Motor neuron (in vitro differentiated cells): ENCODE results near the gene BTBD19. TPM values are rescaled to one million over a fixed set of nuclear protein-coding genes. Genes with fewer than 3 reads are reported as not detected.

Experiments
- total RNA-seq, 8 experiments: library from RNA; unstranded; fragments of 300-600 nt; gene quantifications; 2 replicates each; pipeline versions ENCODE4 v1.2.3 to v1.2.4, GENCODE V29; 2022

Gene BTBD19
- total RNA-seq, 8 experiments from 2014 or later, result 0.60 to 18.5 (median 6.0) TPM

Other genes starting within 250 kb of the BTBD19 start
- 10 to 100 TPM in 5 of 8 experiments, 1 to 10 TPM in 3; 6.8 to 11.4 (median 10.6) TPM for gene TMEM53, start 134.0 kb upstream of the BTBD19 start, total RNA-seq
- gene ARMH1, start 133.8 kb upstream of the BTBD19 start, total RNA-seq, result 10 to 100 TPM in 2 of 8 experiments, 1 to 10 TPM in 6; 3.4 to 20.8 (median 6.0) TPM
- gene RNU5D-1, start 77.4 kb upstream of the BTBD19 start, total RNA-seq, result under 1 TPM in 4 of 8 experiments, not detected in 4; under 0.01 TPM
- 10 to 100 TPM in 3 of 8 experiments, 1 to 10 TPM in 4, under 1 TPM in 1; 0.61 to 92.3 (median 4.9) TPM for gene KIF2C, start 68.7 kb upstream of the BTBD19 start, total RNA-seq
- gene RPS8, start 33.0 kb upstream of the BTBD19 start, total RNA-seq, result 1,000 to 10,000 TPM; 2,114 to 6,000 (median 3,055) TPM
- gene BEST4, start 20.4 kb upstream of the BTBD19 start, total RNA-seq, result under 1 TPM in 7 of 8 experiments, not detected in 1; 0.13 to 0.95 (median 0.27) TPM
- gene PLK3, start 8.1 kb upstream of the BTBD19 start, total RNA-seq, result 10 to 100 TPM; 17.4 to 48.5 (median 28.3) TPM
- gene DYNLT4, start 1.2 kb upstream of the BTBD19 start, total RNA-seq, result 1 to 10 TPM in 2 of 8 experiments, under 1 TPM in 5, not detected in 1; 0.22 to 1.5 (median 0.73) TPM
- 1 to 10 TPM in 7 of 8 experiments, under 1 TPM in 1; 0.81 to 3.0 (median 2.2) TPM for gene PTCH2, start 34.7 kb downstream of the BTBD19 start, total RNA-seq
- gene EIF2B3, start 178.1 kb downstream of the BTBD19 start, total RNA-seq, result 10 to 100 TPM; 31.2 to 58.2 (median 41.7) TPM
- 10 to 100 TPM; 12.1 to 33.9 (median 23.3) TPM for gene HECTD3, start 202.8 kb downstream of the BTBD19 start, total RNA-seq
- gene UROD, start 203.7 kb downstream of the BTBD19 start, total RNA-seq, result 100 to 1,000 TPM in 4 of 8 experiments, 10 to 100 TPM in 4; 60.9 to 229 (median 99.3) TPM